ENCODE measurements around the gene AUH.
"Not testable (repeated sequence)": the region's sequence is repeated elsewhere in the genome, so short reads cannot be mapped to it uniquely, and the experiment has no call there.

AUH gene

GRCh38 chr9:91378695-91379127, 17.0 kb upstream of the AUH start:
- no peak overlapping the region for H3K27ac ChIP-seq (ENCODE audit: low read depth, low read length)

GRCh38 chr9:91378054-91378453, 16.3 kb upstream of the AUH start:
- not testable (repeated sequence) for H2AFZ ChIP-seq (ENCODE audit: low read length, unreplicated experiment); H3K27me3 ChIP-seq (ENCODE audit: insufficient read depth, low read length); H3K4me3 ChIP-seq (ENCODE audit: low read depth, low read length); H3K27ac ChIP-seq (ENCODE audit: low read depth, low read length); H3K79me2 ChIP-seq (ENCODE audit: control insufficient read depth, insufficient read depth, low read length, unreplicated experiment); H3K36me3 ChIP-seq (ENCODE audit: insufficient read depth, low read length)
- H3K4me1 ChIP-seq (ENCODE audit: control insufficient read depth, insufficient read depth, low read length, unreplicated experiment), result peaks cover 17% of the 10 kb centered on the region

More at GRCh38 chr9:91378695-91379127, 17.0 kb upstream of the AUH start:
- no peaks in the 10 kb centered on the region for H3K79me2 ChIP-seq (ENCODE audit: control insufficient read depth, insufficient read depth, low read length, unreplicated experiment)
- no peaks in the 10 kb centered on the region for H3K36me3 ChIP-seq (ENCODE audit: insufficient read depth, low read length)
- no peak overlapping the region for H3K4me3 ChIP-seq (ENCODE audit: low read depth, low read length)
- no peak overlapping the region for H2AFZ ChIP-seq (ENCODE audit: low read length, unreplicated experiment)
- H3K4me1 ChIP-seq (ENCODE audit: control insufficient read depth, insufficient read depth, low read length, unreplicated experiment), result peaks cover 17% of the 10 kb centered on the region
- no peaks in the 10 kb centered on the region for H3K27me3 ChIP-seq (ENCODE audit: insufficient read depth, low read length)

- no peaks in the 10 kb centered on the region for H3K27me3 ChIP-seq (ENCODE audit: insufficient read depth, low read length)
- H2AFZ ChIP-seq (ENCODE audit: low read length, unreplicated experiment), result no peak overlapping the region
- H3K36me3 ChIP-seq (ENCODE audit: insufficient read depth, low read length), result no peaks in the 10 kb centered on the region
- no peaks in the 10 kb centered on the region for H3K79me2 ChIP-seq (ENCODE audit: control insufficient read depth, insufficient read depth, low read length, unreplicated experiment)
- H3K4me1 ChIP-seq (ENCODE audit: control insufficient read depth, insufficient read depth, low read length, unreplicated experiment), result peaks cover 17% of the 10 kb centered on the region
- H3K27ac ChIP-seq (ENCODE audit: low read depth, low read length), result no peak overlapping the region
- H3K4me3 ChIP-seq (ENCODE audit: low read depth, low read length), result no peak overlapping the region
These were observed 14.5 kb upstream of the AUH start for GRCh38 chr9:91376239-91376638.

GRCh38 chr9:91374939-91375338, 13.2 kb upstream of the AUH start:
- Histone ChIP-seq H3K36me3 (ENCODE audit: insufficient read depth, low read length) (no peaks in the 10 kb centered on the region), H3K4me3 (ENCODE audit: low read depth, low read length) (no peak overlapping the region), H2AFZ (ENCODE audit: low read length, unreplicated experiment) (no peak overlapping the region), H3K27me3 (ENCODE audit: insufficient read depth, low read length) (no peaks in the 10 kb centered on the region), H3K27ac (ENCODE audit: low read depth, low read length) (peak overlapping the region; percentile 32; the same call in 1 of the 2 replicates), H3K79me2 (ENCODE audit: control insufficient read depth, insufficient read depth, low read length, unreplicated experiment) (no peaks in the 10 kb centered on the region), H3K4me1 (ENCODE audit: control insufficient read depth, insufficient read depth, low read length, unreplicated experiment) (peaks cover 17% of the 10 kb centered on the region)

- Histone ChIP-seq H3K79me2 (ENCODE audit: control insufficient read depth, insufficient read depth, low read length, unreplicated experiment) (no peaks in the 10 kb centered on the region), H3K4me1 (ENCODE audit: control insufficient read depth, insufficient read depth, low read length, unreplicated experiment) (peaks cover 8% of the 10 kb centered on the region), H3K36me3 (ENCODE audit: insufficient read depth, low read length) (no peaks in the 10 kb centered on the region), H3K27ac (ENCODE audit: low read depth, low read length) (no peak overlapping the region), H3K4me3 (ENCODE audit: low read depth, low read length) (no peak overlapping the region), H2AFZ (ENCODE audit: low read length, unreplicated experiment) (no peak overlapping the region), H3K27me3 (ENCODE audit: insufficient read depth, low read length) (no peaks in the 10 kb centered on the region)
These were observed 10.2 kb upstream of the AUH start for GRCh38 chr9:91371894-91372293.

GRCh38 chr9:91370006-91370405, 8.3 kb upstream of the AUH start:
- not testable (repeated sequence) for H2AFZ ChIP-seq (ENCODE audit: low read length, unreplicated experiment); H3K79me2 ChIP-seq (ENCODE audit: control insufficient read depth, insufficient read depth, low read length, unreplicated experiment); H3K4me3 ChIP-seq (ENCODE audit: low read depth, low read length); H3K27ac ChIP-seq (ENCODE audit: low read depth, low read length); H3K4me1 ChIP-seq (ENCODE audit: control insufficient read depth, insufficient read depth, low read length, unreplicated experiment); H3K36me3 ChIP-seq (ENCODE audit: insufficient read depth, low read length); H3K27me3 ChIP-seq (ENCODE audit: insufficient read depth, low read length)

GRCh38 chr9:91364702-91365101, 3.0 kb upstream of the AUH start:
- no peaks in the 10 kb centered on the region for H3K36me3 ChIP-seq (ENCODE audit: insufficient read depth, low read length)
- H2AFZ ChIP-seq (ENCODE audit: low read length, unreplicated experiment), result no peak overlapping the region
- H3K4me1 ChIP-seq (ENCODE audit: control insufficient read depth, insufficient read depth, low read length, unreplicated experiment), result peaks cover 14% of the 10 kb centered on the region
- H3K79me2 ChIP-seq (ENCODE audit: control insufficient read depth, insufficient read depth, low read length, unreplicated experiment), result peaks cover 19% of the 10 kb centered on the region
- H3K4me3 ChIP-seq (ENCODE audit: low read depth, low read length), result no peak overlapping the region
- no peak overlapping the region for H3K27ac ChIP-seq (ENCODE audit: low read depth, low read length)
- H3K27me3 ChIP-seq (ENCODE audit: insufficient read depth, low read length), result no peaks in the 10 kb centered on the region

- Histone ChIP-seq H3K27ac (ENCODE audit: low read depth, low read length) (no peak overlapping the region), H3K27me3 (ENCODE audit: insufficient read depth, low read length) (no peaks in the 10 kb centered on the region), H3K4me1 (ENCODE audit: control insufficient read depth, insufficient read depth, low read length, unreplicated experiment) (peaks cover 21% of the 10 kb centered on the region), H3K36me3 (ENCODE audit: insufficient read depth, low read length) (no peaks in the 10 kb centered on the region), H2AFZ (ENCODE audit: low read length, unreplicated experiment) (no peak overlapping the region), H3K79me2 (ENCODE audit: control insufficient read depth, insufficient read depth, low read length, unreplicated experiment) (peaks cover 26% of the 10 kb centered on the region), H3K4me3 (ENCODE audit: low read depth, low read length) (no peak overlapping the region)
These were observed 2.3 kb upstream of the AUH start for GRCh38 chr9:91364005-91364404.

GRCh38 chr9:91362051-91362611, 413 bp upstream of the AUH start:
- H3K27me3 ChIP-seq (ENCODE audit: insufficient read depth, low read length), result no peaks in the 10 kb centered on the region
- no peaks in the 10 kb centered on the region for H3K36me3 ChIP-seq (ENCODE audit: insufficient read depth, low read length)
- peaks cover 43% of the 10 kb centered on the region for H3K79me2 ChIP-seq (ENCODE audit: control insufficient read depth, insufficient read depth, low read length, unreplicated experiment)
- peaks cover 22% of the 10 kb centered on the region for H3K4me1 ChIP-seq (ENCODE audit: control insufficient read depth, insufficient read depth, low read length, unreplicated experiment)
- peak overlapping the region; percentile 99 for H2AFZ ChIP-seq (ENCODE audit: low read length, unreplicated experiment)
- H3K4me3 ChIP-seq (ENCODE audit: low read depth, low read length), result peak overlapping the region; percentile 89
- no peak overlapping the region for H3K27ac ChIP-seq (ENCODE audit: low read depth, low read length)

GRCh38 chr9:91360551-91361290, 997 bp downstream of the AUH start:
- H3K27me3 ChIP-seq (ENCODE audit: insufficient read depth, low read length), result no peaks in the 10 kb centered on the region
- 0 out of 2 replicates have a peak, but pooled peaks cover under 1% of the 10 kb centered on the region for H3K36me3 ChIP-seq (ENCODE audit: insufficient read depth, low read length)
- H3K79me2 ChIP-seq (ENCODE audit: control insufficient read depth, insufficient read depth, low read length, unreplicated experiment), result peaks cover 47% of the 10 kb centered on the region
- peak overlapping the region; percentile 97 for H2AFZ ChIP-seq (ENCODE audit: low read length, unreplicated experiment)
- no peak overlapping the region; the same call in 1 of the 2 replicates for H3K27ac ChIP-seq (ENCODE audit: low read depth, low read length)
- peak overlapping the region; percentile 89 for H3K4me3 ChIP-seq (ENCODE audit: low read depth, low read length)
- peaks cover 22% of the 10 kb centered on the region for H3K4me1 ChIP-seq (ENCODE audit: control insufficient read depth, insufficient read depth, low read length, unreplicated experiment)

All from ACC112 (cell line).